Endodermal cell (in vitro differentiated cells): ENCODE measurements around the gene HOXA4. TPM values are rescaled to one million over a fixed set of nuclear protein-coding genes. Genes with fewer than 3 reads are reported as not detected.

Experiments used
- DNase-seq: peaks from one replicate; pipeline ENCODE4 v3.0.0-alpha.2; 2017
- H3K27ac ChIP-seq: 2 replicates; pipeline ENCODE4 v1.5.1; 2013; ENCODE audit warnings: mild to moderate bottlenecking, low read depth, low read length, moderate library complexity
- H3K27me3 ChIP-seq: 2 replicates; pipeline ENCODE4 v1.6.1; 2013; ENCODE audit warnings: mild to moderate bottlenecking, low read length, moderate library complexity; ENCODE audit not compliant: insufficient read depth, control insufficient read depth, poor library complexity, severe bottlenecking
- H3K36me3 ChIP-seq: 2 replicates; pipeline ENCODE4 v1.7.0; 2013; ENCODE audit warnings: mild to moderate bottlenecking, low read length, moderate library complexity; ENCODE audit not compliant: control insufficient read depth, insufficient read depth
- H3K4me1 ChIP-seq: one replicate; pipeline ENCODE4 v1.7.0; 2013; ENCODE audit warnings: low read length; ENCODE audit not compliant: control insufficient read depth, insufficient read depth
- H3K4me3 ChIP-seq: 2 replicates; pipeline ENCODE4 v1.5.1; 2013; ENCODE audit warnings: mild to moderate bottlenecking, low read length, moderate library complexity
- H3K9ac ChIP-seq: 2 replicates; pipeline ENCODE4 v1.6.1; 2013; ENCODE audit warnings: mild to moderate bottlenecking, low read length, moderate library complexity; ENCODE audit not compliant: poor library complexity, severe bottlenecking; ENCODE audit errors: extremely low read depth
- H3K9me3 ChIP-seq: 2 replicates; pipeline ENCODE4 v1.6.1; 2013; ENCODE audit warnings: mild to moderate bottlenecking, low read length, moderate library complexity; ENCODE audit not compliant: control insufficient read depth
- H3K27ac Mint-ChIP-seq: 2 replicates; pipeline ENCODE4 v1.8.0; 2020; ENCODE audit warnings: mixed read lengths
- H3K27me3 Mint-ChIP-seq: 2 replicates; pipeline ENCODE4 v1.8.0; 2021; ENCODE audit warnings: mild to moderate bottlenecking, mixed read lengths; ENCODE audit not compliant: insufficient read depth
- H3K36me3 Mint-ChIP-seq: 2 replicates; pipeline ENCODE4 v1.8.0; 2020; ENCODE audit warnings: low read depth, mixed read lengths
- H3K4me1 Mint-ChIP-seq: 2 replicates; pipeline ENCODE4 v1.8.0; 2020; ENCODE audit warnings: mixed read lengths
- H3K4me3 Mint-ChIP-seq: 2 replicates; pipeline ENCODE4 v1.8.0; 2020; ENCODE audit warnings: mild to moderate bottlenecking, moderate library complexity, mixed read lengths
- H3K9me3 Mint-ChIP-seq: 2 replicates; pipeline ENCODE4 v1.8.0; 2020; ENCODE audit warnings: mild to moderate bottlenecking, mixed read lengths
- CTCF ChIP-seq: fragments of 200-600 bp; sonication (generic); conservative IDR thresholded peaks from 2 replicates; pipeline ENCODE4 v1.5.0; 2021; ENCODE audit warnings: antibody characterized with exemption, mild to moderate bottlenecking
- WGBS, 2 experiments: methylation state at CpG; one replicate each; pipeline versions ENCODE4 v1.1.5 to v1.1.7; 2013; ENCODE audit warnings: missing lambda C conversion rate in 2 of 2, mixed read lengths in 1 of 2; ENCODE audit not compliant: insufficient coverage in 1 of 2, insufficient read length in 1 of 2; 5-methylcytosine and 5-hydroxymethylcytosine counted together
- total RNA-seq, 2 donors: library from RNA; stranded (reverse); fragmentation: NEBNext Ultra II Directional in 1 of 2; extraction: Animal tissue kit (Norgen Biotek cat#: 25700) in 1 of 2; gene quantifications; 2 replicates in 1 of 2; 3 replicates in 1 of 2; pipeline ENCODE4 v1.2.1, GENCODE V29; 2021

HOXA4 gene
- total RNA-seq, 2 donors from 2014 or later = not detected

- Mint-ChIP-seq H3K9me3 (peaks cover 24% of the 10 kb centered on the region), H3K4me3 (peak overlapping the region; percentile 16), H3K36me3 (no peaks in the 10 kb centered on the region), H3K27ac (no peak overlapping the region), H3K4me1 (no peaks in the 10 kb centered on the region), H3K27me3 (peaks cover 100% of the 10 kb centered on the region)
- peak; percentile 90 for DNase-seq
- Histone ChIP-seq H3K9ac (no peak overlapping the region), H3K4me3 (peak overlapping the region; percentile 49), H3K27ac (no peak overlapping the region), H3K9me3 (peaks cover 28% of the 10 kb centered on the region), H3K27me3 (peaks cover 100% of the 10 kb centered on the region), H3K36me3 (no peaks in the 10 kb centered on the region), H3K4me1 (no peaks in the 10 kb centered on the region)
- 4 to 5% methylated on average over 34 to 58 of the region's 58 CpGs for WGBS, 2 experiments
- peak; percentile 86 for TF ChIP-seq CTCF
These were observed 20.2 kb upstream of the HOXA4 start for GRCh38 chr7:27150568-27151340.

- TF ChIP-seq CTCF = no peak
- no peak overlapping the region for H3K27ac Mint-ChIP-seq
- no peaks in the 10 kb centered on the region for H3K4me1 Mint-ChIP-seq
- Histone ChIP-seq H3K27ac (no peak overlapping the region), H3K9me3 (peaks cover 21% of the 10 kb centered on the region), H3K36me3 (no peaks in the 10 kb centered on the region), H3K4me3 (no peak overlapping the region), H3K4me1 (no peaks in the 10 kb centered on the region), H3K9ac (no peak overlapping the region), H3K27me3 (peaks cover 100% of the 10 kb centered on the region)
- 44 to 65% methylated on average over 5 to 13 of the region's 13 CpGs for WGBS, 2 experiments
- DNase-seq = no peak
- no peaks in the 10 kb centered on the region for H3K36me3 Mint-ChIP-seq
- peaks cover 22% of the 10 kb centered on the region for H3K9me3 Mint-ChIP-seq
- peaks cover 100% of the 10 kb centered on the region for H3K27me3 Mint-ChIP-seq
- no peak overlapping the region for H3K4me3 Mint-ChIP-seq
These were observed 19.4 kb upstream of the HOXA4 start for GRCh38 chr7:27149842-27150567.

- peaks cover 100% of the 10 kb centered on the region for H3K27me3 Mint-ChIP-seq
- peaks cover 19% of the 10 kb centered on the region for H3K9me3 ChIP-seq
- H3K36me3 Mint-ChIP-seq = no peaks in the 10 kb centered on the region
- H3K9ac ChIP-seq = no peak overlapping the region
- H3K36me3 ChIP-seq = no peaks in the 10 kb centered on the region
- no peak overlapping the region for H3K4me3 ChIP-seq
- peaks cover 100% of the 10 kb centered on the region for H3K27me3 ChIP-seq
- peak; percentile 19 for DNase-seq
- H3K4me3 Mint-ChIP-seq = no peak overlapping the region
- no peaks in the 10 kb centered on the region for H3K4me1 Mint-ChIP-seq
- 38 to 40% methylated on average over 18 to 30 of the region's 30 CpGs for WGBS, 2 experiments
- no peak overlapping the region for H3K27ac ChIP-seq
- H3K9me3 Mint-ChIP-seq = peaks cover 15% of the 10 kb centered on the region
- no peak overlapping the region for H3K27ac Mint-ChIP-seq
- no peak for TF ChIP-seq CTCF
- no peaks in the 10 kb centered on the region for H3K4me1 ChIP-seq
These were observed 18.4 kb upstream of the HOXA4 start for GRCh38 chr7:27148756-27149641.
